ENCODE measurements around the gene POFUT2.

The POFUT2 gene

DNA sequence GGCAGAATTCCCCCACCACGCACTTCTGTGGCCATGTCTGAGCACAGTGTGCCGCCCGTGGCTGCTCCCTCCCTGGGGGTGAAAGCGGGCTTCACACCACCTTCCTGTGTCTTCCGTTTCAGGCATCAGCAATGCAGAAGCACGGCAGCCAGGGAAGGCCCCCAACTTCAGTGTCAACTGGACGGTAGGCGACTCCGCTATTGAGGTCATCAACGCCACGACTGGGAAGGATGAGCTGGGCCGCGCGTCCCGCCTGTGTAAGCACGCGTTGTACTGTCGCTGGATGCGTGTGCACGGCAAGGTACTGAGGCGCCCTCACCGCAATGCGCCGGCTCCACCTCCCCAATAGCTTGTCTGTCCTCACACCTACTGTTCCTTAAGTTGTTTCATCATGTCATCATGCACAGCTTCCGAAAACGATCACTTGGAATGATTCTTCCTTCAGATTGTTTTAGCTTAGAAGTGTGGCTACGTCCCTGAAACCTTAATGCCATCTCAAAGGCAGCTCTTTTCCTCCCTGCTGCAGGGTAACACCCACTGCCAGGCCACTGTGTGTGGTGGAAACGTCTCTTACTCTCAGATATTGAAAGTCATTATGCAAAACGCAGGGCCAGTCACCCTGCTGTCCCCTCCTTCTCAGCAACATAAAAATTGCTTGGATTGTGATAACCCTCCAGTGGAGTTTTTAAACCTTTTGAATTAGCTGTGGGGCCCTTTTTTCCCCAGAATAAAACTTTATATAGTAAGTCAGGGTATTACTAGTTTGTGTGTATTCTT lies 66.8 kb downstream of the POFUT2 start:
- no peak for FAIRE-seq

DNA sequence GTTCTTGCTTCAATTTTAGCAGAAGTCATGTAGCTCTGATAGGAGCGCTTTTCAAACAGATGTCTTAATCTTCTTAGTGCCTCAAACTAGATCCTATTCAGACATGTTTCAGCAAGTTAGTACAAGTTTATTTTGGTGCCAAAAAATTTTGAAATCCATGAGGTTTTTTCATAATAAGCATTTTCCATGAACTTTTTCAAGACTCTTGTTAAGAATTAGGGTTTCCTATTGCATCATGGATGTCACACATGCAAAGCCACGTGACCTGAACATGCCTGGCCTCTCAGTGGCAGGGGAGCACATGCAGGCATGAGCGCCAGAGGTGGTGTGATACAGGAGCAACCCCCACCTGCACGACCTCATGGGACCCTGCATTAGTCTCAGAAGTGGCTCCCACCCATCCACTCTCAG lies 67.6 kb downstream of the POFUT2 start:
- no peak for FAIRE-seq

- no peak for FAIRE-seq
Observed at GRCh38 chr21:45219517-45219916, 68.2 kb downstream of the POFUT2 start.

GRCh38 chr21:45217010-45217409 lies 70.7 kb downstream of the POFUT2 start:
- no peak for FAIRE-seq

GRCh38 chr21:45215213-45215612 lies 72.5 kb downstream of the POFUT2 start:
- no peak for FAIRE-seq
